Colonic mucosa (tissue), 4 donors: ENCODE data around the gene GNLY. TPM values are rescaled to one million over a fixed set of nuclear protein-coding genes. Genes with fewer than 3 reads are reported as not detected.

ENCODE experiments used
- DNase-seq: peaks from one replicate; pipeline ENCODE4 v3.0.0-alpha.2; 2020
- H3K27ac ChIP-seq: fragments of 200-600 bp; one replicate; pipeline ENCODE4 v1.8.0; 2021
- H3K27me3 ChIP-seq: fragments of 200-600 bp; one replicate; pipeline ENCODE4 v1.8.0; 2021
- H3K36me3 ChIP-seq: fragments of 200-600 bp; one replicate; pipeline ENCODE4 v1.8.0; 2021
- H3K4me1 ChIP-seq: fragments of 200-600 bp; one replicate; pipeline ENCODE4 v1.8.0; 2021; ENCODE audit warnings: mild to moderate bottlenecking
- H3K4me3 ChIP-seq: fragments of 200-600 bp; one replicate; pipeline ENCODE4 v1.8.0; 2021
- H3K9ac ChIP-seq, 2 donors: one replicate each; pipeline ENCODE4 v1.7.0; 2013; ENCODE audit warnings: control low read depth in 2 of 2, low read depth in 2 of 2, low read length in 2 of 2
- H3K9me3 ChIP-seq: fragments of 200-600 bp; one replicate; pipeline ENCODE4 v1.8.0; 2021
- intact Hi-C: fragments of 100-400 bp; cut with DNase I; formaldehyde crosslinking; loops from one replicate; pipeline ENCODE4 v1.14.1; 2022
- total RNA-seq, 2 donors: library from RNA; stranded (reverse); fragmentation: NEBNext Ultra II Directional in 1 of 2; extraction: Animal tissue kit (Norgen Biotek cat#: 25700) in 1 of 2; gene quantifications; one replicate each; pipeline ENCODE4 v1.2.1, GENCODE V29; 2021
- TF ChIP-seq, protein P1 (sequence below): fragments of 200-600 bp; IDR thresholded peaks from one replicate; pipeline ENCODE4 v1.8.0; 2022; ENCODE audit warnings: antibody characterized with exemption, mild to moderate bottlenecking
- donor health status: healthy.
- donor health status: DM: no; HTN: no; CAD: no.
- donor health status: DM: no; HTN: no; CAD: no.

GNLY gene
- total RNA-seq, 2 donors from 2014 or later = 0.32 to 4.7 TPM

DNA sequence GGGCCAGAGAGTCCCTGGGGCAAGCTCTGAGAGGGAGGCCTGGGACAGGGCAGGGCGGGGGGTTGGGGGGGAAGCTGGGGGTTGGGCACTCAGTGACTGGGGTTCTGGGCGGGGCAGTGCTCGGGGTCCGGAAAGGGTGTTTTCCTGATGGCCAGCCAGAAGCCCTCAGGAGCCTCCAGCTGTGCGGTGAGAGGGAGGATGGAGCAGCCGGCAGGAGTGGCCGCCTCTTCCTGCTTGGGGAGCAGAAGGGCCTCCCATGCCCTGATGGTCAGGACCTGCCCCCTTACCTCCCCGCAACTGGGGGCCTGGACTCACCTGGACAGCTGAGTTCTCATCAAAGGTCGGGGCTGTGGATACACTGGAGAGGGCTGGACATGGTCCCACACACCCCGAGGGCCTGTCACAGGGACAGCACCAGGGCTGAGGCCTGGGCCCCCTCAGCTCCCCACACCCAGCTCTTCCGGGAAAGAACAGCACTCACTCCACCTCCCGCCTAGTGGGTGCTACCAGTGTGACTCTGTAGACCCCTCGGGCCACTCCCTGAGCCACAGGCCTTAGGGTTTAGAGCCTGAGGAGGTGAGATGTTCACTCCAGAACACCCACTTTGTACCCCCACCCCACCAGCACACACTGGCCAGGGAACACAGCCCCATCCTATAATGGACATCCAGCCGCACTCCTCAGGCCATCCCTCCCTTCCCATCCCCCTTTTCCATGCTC lies 32.9 kb upstream of the GNLY start:
- Histone ChIP-seq H3K4me3 (no peak overlapping the region), H3K4me1 (no peaks in the 10 kb centered on the region), H3K9me3 (no peaks in the 10 kb centered on the region), H3K27me3 (no peaks in the 10 kb centered on the region), H3K9ac (no peak overlapping the region), H3K27ac (no peak overlapping the region), H3K36me3 (no peaks in the 10 kb centered on the region)
- TF ChIP-seq, protein P1, sequence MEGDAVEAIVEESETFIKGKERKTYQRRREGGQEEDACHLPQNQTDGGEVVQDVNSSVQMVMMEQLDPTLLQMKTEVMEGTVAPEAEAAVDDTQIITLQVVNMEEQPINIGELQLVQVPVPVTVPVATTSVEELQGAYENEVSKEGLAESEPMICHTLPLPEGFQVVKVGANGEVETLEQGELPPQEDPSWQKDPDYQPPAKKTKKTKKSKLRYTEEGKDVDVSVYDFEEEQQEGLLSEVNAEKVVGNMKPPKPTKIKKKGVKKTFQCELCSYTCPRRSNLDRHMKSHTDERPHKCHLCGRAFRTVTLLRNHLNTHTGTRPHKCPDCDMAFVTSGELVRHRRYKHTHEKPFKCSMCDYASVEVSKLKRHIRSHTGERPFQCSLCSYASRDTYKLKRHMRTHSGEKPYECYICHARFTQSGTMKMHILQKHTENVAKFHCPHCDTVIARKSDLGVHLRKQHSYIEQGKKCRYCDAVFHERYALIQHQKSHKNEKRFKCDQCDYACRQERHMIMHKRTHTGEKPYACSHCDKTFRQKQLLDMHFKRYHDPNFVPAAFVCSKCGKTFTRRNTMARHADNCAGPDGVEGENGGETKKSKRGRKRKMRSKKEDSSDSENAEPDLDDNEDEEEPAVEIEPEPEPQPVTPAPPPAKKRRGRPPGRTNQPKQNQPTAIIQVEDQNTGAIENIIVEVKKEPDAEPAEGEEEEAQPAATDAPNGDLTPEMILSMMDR = no peak
- intact Hi-C loops = no loop called here
- DNase-seq = no peak

DNA sequence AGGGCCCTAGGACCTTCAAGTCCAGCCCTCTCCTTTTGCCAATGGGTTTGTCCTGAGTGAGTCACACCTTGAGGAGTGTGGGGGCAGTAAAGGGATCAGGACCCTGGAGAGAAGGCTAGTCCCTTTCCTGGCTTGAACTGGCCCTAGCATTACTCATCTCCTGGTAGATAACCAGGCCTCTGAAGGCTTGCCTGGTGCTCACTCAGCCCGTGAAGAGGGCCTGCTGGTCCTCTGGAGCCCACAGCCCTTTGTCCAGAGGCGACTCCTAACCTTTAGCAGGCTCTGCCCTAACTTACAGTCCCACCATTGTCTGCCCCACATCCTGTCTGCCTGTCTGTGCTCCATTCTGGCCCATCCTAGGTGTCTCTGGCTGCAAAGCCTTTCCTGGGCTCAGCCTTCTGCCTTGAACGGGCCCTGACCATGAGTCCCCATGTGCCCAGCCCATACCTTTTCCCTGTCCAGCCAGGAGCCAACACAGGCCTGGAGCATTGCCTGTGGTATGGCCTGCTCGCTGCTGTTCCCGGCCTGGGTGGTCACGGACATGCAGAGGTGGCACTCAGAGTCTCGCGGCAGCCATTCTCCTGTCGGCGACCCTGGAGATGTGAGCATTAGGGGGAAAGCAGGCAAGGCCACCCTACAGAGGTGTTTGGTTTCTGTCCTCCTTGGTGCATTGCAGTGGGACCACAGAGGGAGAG lies 31.1 kb upstream of the GNLY start:
- no peak for DNase-seq
- Histone ChIP-seq H3K27ac (no peak overlapping the region), H3K4me3 (no peak overlapping the region), H3K36me3 (no peaks in the 10 kb centered on the region), H3K4me1 (no peaks in the 10 kb centered on the region), H3K9ac (no peak overlapping the region), H3K27me3 (no peaks in the 10 kb centered on the region), H3K9me3 (no peaks in the 10 kb centered on the region)
- intact Hi-C loops = no loop called here
- TF ChIP-seq, protein P1 = no peak

DNA sequence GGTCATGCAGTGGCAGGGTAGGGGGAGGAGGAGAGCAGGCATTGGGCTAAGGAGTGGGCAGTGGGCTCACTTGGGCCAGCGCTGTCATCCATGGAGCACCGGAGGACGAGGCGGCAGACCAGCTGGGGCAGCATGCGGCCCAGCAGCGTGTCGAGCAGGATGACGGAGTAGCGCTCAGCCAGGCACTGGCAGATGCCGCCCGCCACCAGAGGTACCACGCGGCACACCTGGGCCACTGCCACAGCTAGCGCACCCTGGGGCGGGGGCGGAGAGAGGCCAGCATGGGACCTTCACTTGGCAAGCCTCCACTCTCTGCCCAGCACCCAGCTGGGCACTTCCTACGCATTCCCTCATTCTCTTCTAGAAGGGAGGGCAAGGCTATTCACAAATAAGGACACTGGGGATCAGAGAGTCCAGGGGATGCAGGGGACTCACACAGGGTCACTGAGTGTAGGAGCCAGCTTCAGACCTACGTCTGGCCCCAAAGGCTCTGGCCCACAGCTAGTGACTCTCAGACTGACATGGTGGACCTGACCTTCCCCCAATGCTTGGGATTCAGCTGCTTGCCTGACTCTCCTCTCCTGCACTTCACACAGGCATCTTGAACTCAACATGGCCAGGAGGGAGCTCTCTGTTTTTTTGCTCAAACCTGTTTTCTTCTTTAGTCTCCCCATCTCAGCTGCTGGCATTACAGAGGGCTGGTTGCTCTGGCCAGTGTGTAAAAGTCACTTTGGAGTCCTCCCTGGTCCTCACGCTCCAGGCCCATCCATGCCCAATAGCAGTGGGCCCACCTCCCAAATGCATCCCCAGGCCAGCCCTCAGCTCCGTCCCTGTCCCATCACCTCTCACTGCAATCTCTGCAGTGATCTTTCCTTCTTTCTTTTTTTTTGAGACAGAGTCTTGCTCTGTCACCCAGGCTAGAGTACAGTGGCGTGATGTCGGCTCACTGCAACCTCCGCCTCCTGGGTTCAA lies 30.3 kb upstream of the GNLY start:
- Histone ChIP-seq H3K9me3 (no peaks in the 10 kb centered on the region), H3K4me3 (no peak overlapping the region), H3K27me3 (no peaks in the 10 kb centered on the region), H3K27ac (no peak overlapping the region), H3K4me1 (no peaks in the 10 kb centered on the region), H3K36me3 (no peaks in the 10 kb centered on the region), H3K9ac (no peak overlapping the region)
- TF ChIP-seq, protein P1 = no peak
- DNase-seq = no peak
- intact Hi-C loops = no loop called here

DNA sequence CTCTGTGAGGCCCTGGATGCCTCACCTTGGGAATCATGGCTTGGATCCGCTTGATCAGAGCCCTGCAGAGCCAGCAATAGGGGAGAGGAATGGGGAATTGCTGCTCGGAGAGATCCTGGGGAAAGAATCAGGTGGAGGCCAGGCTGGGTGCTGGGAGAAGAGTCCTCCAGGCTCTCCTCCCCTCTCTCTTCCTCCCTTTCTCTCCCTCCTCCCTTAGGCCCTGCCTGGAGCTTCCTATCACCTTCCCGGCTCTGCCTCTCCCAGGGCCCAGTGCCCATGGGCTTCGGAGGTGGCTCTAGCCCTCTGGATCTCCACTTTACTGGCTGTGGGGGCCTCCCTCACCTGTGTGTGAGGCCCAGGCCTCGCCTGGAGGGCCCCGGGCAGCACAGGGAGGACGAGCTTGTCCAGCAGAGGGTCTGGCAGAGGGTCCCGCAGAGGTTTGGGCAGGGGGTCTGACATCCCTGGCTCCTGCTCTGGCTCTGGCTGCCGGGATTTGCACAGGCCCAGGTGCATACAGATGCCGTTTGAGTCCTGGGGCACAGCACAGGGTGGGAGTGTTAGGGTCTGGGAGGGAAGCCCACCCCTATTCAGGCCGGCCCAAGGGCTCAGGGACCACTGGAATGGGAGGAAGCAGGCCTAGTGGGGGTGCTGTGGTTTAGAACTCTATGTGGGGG lies 28.8 kb upstream of the GNLY start:
- Histone ChIP-seq H3K4me1 (no peaks in the 10 kb centered on the region), H3K27me3 (no peaks in the 10 kb centered on the region), H3K9ac (no peak overlapping the region), H3K27ac (no peak overlapping the region), H3K9me3 (no peaks in the 10 kb centered on the region), H3K4me3 (no peak overlapping the region), H3K36me3 (no peaks in the 10 kb centered on the region)
- intact Hi-C loops = no loop called here
- DNase-seq = no peak
- TF ChIP-seq, protein P1 = no peak

DNA sequence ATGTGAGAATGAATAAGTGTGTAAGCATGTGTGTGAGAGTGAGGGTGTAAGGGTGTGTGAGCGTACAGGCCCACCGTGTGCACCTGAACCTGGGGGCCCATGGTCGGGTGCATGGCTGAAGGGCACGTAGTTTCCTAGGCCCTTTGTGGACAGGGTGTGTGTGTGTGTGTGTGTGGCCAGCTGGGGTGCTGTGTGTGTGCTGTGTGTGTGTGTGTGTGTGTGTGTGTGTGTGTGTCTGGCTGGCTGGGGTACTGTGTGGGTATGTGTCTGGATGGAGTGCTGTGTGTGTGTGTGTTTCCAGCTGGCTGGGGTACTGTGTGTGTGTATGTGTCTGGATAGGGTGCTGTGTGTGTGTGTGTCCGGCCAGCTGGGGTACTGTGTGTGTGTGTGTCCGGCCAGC lies 28.1 kb upstream of the GNLY start:
- no peak overlapping the region for H3K27ac ChIP-seq
- no peaks in the 10 kb centered on the region for H3K27me3 ChIP-seq
- H3K9ac ChIP-seq = no peak overlapping the region
- no peaks in the 10 kb centered on the region for H3K9me3 ChIP-seq
- intact Hi-C loops = no loop called here
- H3K36me3 ChIP-seq = no peaks in the 10 kb centered on the region
- TF ChIP-seq, protein P1 = no peak
- H3K4me3 ChIP-seq = no peak overlapping the region
- H3K4me1 ChIP-seq = no peaks in the 10 kb centered on the region
- no peak for DNase-seq
